Measurements from ENCODE around the gene SLC35A3.
A peak's percentile ranks its signal among the peaks of the same experiment; 100 is the strongest.
"Not testable (repeated sequence)": the region's sequence is repeated elsewhere in the genome, so short reads cannot be mapped to it uniquely, and the experiment has no call there.

SLC35A3 gene

DNA sequence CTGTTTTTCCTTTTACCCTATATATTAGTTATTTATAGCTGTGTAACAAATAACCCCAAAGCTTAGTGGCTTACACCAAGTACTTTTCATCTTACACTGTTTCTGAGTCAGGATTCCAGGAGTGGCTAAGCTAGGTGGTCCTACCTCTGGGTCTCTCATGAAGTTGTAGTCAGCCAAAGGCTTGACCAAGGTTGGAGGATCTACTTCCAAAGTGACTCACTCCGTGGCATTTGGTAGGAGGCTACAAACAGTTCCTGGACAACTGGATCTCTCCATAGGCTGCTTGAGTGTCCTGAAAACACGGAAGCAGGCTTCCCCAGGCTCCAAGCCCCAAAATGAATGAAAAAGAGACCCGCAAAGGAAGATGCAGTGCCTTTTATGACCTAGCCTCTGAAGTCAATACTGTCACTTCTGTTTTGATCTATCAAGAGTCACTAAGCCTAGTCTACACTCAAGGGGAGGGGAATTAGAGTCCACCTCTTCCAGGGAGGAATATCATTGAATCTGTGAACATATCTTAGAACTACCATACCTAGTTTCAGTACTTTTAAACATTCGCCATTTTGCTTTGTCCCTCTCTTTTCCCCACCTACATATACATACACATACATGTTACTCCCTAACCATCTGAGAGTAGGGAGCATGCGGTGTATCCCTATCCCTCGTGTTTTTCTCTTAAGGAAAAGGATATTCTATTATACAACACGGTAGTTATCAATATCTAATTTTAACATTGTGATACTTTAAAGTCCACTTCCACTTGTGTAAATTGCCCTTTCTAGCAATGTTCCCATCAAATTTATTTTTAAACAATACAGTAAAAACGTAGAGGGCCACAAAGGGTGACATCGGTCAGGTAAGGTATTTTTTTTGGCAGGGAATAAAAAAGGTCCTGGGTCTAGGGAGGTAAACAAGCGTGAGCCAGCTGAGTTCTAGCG lies 67.2 kb downstream of the SLC35A3 start:
- no peak for DNase-seq

- DNase-seq = no peak
These were observed 67.8 kb downstream of the SLC35A3 start for GRCh38 chr1:100037656-100037926.

GRCh38 chr1:100037927-100038659 lies 68.3 kb downstream of the SLC35A3 start:
- peak; percentile 85 for DNase-seq

GRCh38 chr1:100038660-100039287 lies 69.0 kb downstream of the SLC35A3 start:
- peak; percentile 69 for DNase-seq

- DNase-seq = no peak
These were observed 69.8 kb downstream of the SLC35A3 start for GRCh38 chr1:100039591-100039990.

- no peak for DNase-seq
These were observed 75.4 kb downstream of the SLC35A3 start for GRCh38 chr1:100045206-100045605.

DNA sequence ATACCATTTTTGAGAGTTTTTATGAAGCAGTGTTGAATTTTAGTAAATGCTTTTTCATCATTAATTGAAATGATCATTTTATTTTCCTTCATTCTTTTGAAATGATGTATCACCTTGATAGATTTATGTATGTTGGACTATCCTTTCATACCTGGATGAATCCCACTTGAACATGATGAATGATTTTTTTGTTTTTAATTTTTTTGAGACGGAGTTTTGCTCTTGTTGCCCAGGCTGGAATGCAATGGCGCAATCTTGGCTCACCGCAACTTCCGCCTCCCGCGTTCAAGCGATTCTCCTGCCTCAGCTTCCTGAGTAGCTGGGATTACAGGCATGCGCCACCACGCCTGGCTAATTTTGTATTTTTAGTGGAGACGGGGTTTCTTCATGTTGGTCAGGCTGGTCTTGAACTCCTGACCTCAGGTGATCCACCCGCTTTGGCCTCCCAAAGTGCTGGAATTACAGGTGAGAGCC lies 77.5 kb downstream of the SLC35A3 start:
- not testable (repeated sequence) for DNase-seq

DNA sequence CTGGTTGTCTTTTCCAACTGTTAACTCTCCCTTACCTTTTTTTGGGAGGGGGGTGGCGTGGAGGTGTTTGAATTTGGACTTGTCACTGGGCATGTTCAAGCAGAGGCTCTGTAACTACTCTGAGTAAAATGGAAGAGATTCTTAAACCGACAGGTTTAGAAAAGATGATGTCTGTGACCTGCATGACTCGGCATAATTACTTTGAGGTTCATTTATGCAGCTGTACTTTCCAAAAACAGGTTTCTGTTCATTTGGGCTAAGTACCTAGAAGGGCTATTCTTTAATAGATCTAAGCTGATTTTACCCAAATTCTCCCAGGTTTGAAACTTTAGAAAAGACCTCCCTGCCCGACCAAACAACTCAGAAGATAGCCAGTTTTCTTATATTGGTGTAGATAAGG lies 80.3 kb downstream of the SLC35A3 start:
- DNase-seq = no peak

- no peak for DNase-seq
These were observed 81.6 kb downstream of the SLC35A3 start for GRCh38 chr1:100051401-100051800.

DNA sequence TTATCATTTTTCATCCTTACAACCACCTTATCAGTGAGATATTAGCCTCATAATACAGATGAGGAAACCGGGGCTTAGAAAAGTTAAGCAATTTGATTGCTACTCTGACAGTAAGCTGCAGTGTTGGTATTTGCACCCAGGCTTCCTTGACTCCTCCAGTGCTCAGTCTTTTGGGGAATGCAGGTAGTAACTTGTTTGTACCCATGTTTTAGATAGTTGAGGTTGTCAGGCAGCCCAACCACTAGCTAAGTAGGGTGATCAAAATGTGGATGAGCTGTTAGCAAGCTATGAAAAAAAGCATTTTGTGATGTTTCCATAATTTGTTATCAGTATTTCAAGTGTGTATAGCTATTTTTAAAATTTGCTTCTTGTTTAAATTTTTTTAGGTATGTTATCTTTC lies 82.1 kb downstream of the SLC35A3 start:
- DNase-seq = no peak

- DNase-seq = no peak
These were observed 83.3 kb downstream of the SLC35A3 start for GRCh38 chr1:100053119-100053518.

- no peak for DNase-seq
These were observed 83.9 kb downstream of the SLC35A3 start for GRCh38 chr1:100053727-100054126.

DNA sequence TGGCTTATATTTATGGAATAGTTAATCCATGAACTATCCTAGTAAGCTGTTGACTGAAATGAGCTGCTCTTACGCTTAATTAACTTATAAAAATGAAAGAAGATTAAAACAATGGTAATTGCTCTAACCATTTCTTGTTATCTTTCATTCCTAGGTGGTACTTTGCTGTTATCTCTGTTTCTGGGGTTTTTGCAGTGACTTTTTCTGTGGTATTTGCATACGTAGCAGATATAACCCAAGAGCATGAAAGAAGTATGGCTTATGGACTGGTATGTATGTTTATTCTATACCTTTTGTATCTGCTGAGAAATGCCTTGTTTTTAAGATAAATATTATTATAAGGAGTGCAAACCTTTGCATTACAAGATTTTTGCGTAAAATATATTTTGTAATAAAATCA lies 91.9 kb downstream of the SLC35A3 start:
- no peak for DNase-seq

GRCh38 chr1:100065183-100065968 lies 95.6 kb downstream of the SLC35A3 start:
- no peak for DNase-seq

DNA sequence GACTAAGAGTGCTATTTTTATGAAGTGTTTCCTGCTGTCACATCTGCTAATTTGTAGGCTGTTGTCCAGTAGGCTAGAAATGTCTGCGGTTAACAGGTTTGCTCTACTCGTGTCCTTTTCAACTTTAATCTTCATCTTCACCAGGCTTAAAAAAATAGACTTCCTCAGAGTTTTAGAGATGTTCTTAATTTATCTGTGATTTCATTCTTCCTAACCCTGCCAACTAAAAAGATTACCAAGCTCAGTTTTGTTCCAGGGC lies 96.1 kb downstream of the SLC35A3 start:
- DNase-seq = no peak

- DNase-seq = no peak
These were observed 100.6 kb downstream of the SLC35A3 start for GRCh38 chr1:100070201-100070939.

DNA sequence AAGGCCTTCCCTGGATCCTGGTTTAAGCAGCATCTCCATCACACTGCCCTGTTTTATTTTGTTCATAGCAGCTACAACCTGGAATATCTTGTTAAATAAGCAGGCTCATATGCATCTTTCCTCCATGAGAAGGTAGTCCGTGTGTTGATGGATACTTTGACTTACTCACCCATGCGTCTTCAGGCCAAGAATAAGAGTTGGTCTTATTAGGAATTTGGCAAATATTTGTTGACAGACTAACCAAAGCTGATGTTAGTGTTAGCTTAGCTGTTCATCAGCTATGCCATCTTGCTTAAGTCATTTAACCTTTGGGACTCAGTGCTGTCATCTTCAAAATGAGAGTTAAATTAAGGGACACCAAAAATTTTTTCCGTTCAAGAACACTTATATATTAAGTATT lies 103.7 kb downstream of the SLC35A3 start:
- no peak for DNase-seq

DNA sequence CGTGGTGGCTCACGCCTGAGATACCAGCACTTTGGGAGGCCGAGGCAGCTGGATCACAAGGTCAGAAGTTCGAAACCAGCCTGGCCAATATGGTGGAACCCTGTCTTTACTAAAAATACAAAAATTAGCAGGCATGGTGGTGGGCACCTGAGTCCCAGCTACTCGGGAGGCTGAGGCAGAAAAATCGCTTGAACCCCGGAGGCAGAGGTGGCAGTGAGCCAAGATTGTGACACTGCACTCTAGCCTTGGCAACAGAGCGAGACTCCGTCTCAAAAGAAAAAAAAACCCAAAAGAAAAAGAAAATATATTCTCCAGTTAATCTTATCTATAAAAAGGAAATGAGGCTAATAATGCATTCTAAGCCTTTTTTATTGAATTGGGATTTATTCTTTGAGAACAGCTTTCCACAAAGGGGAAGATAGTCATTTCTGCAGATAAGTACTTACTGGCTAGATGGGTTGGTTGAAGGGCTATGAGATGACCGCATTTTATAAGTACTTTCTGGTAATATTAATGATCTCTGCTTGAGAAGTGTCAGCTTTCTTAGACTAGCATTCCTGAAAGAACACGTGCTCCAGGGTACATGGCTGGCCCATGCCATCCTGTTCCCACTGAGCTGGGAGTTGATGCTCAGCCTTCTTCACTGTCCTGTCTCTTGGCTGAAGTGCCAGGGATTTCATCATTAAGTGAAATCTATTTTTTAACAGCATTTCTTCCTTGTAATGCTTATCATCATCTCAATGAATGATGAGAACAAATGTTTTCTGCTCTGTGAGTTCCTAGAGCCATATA lies 105.0 kb downstream of the SLC35A3 start:
- no peak for DNase-seq

GRCh38 chr1:100075773-100076172 lies 106.0 kb downstream of the SLC35A3 start:
- DNase-seq = no peak

DNA sequence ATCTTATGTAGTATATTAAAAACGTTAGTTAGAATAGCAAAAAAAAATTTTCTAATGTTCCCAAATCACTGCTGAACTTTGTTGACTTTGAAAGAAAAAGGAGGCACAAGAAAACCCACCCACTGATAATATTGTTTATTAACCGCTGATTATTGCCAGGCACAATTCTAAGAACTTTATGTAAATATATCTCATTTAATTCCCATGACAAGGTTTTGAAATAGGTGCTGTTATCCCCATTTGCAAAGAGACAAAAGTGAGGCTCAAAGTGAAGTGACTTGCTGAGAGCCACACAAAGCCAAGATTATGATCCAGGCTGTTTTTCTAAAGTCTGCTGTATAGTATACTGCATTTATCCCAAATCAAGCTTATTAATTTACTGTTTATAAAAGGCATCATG lies 106.5 kb downstream of the SLC35A3 start:
- DNase-seq = no peak

- no peak for DNase-seq
These were observed 106.9 kb downstream of the SLC35A3 start for GRCh38 chr1:100076744-100077143.

GRCh38 chr1:100077531-100077930 lies 107.7 kb downstream of the SLC35A3 start:
- DNase-seq = no peak

All from activated CD4-positive, alpha-beta T cell treated with anti-CD3 and anti-CD28 coated beads, Interleukin-2, amount 50 U/mL, for 1 hour (primary cell).